Esophagus (tissue), 2 donors: Measurements from ENCODE around the gene TCTN1. TPM values are rescaled to one million over a fixed set of nuclear protein-coding genes. Genes with fewer than 3 reads are reported as not detected.

Experiments
- H3K27ac ChIP-seq, 2 donors: one replicate each; pipeline ENCODE4 v1.5.1; 2013; ENCODE audit warnings: low read depth in 2 of 2, mild to moderate bottlenecking in 2 of 2, inconsistent platforms in 1 of 2, low read length in 1 of 2, moderate library complexity in 1 of 2
- H3K27me3 ChIP-seq, 2 donors: one replicate each; pipeline ENCODE4 v1.6.1; 2013; ENCODE audit warnings: low read length in 2 of 2, control low read depth in 1 of 2, mild to moderate bottlenecking in 1 of 2; ENCODE audit not compliant: insufficient read depth in 2 of 2, control insufficient read depth in 1 of 2
- H3K36me3 ChIP-seq, 2 donors: one replicate each; pipeline ENCODE4 v1.6.1; 2013; ENCODE audit warnings: low read length in 1 of 2; ENCODE audit not compliant: control insufficient read depth in 2 of 2, insufficient read depth in 2 of 2
- H3K4me1 ChIP-seq, 2 donors: one replicate each; pipeline ENCODE4 v1.6.1; 2013; ENCODE audit warnings: low read length in 1 of 2; ENCODE audit not compliant: control insufficient read depth in 2 of 2, insufficient read depth in 2 of 2
- H3K4me3 ChIP-seq, 2 donors: one replicate each; pipeline ENCODE4 v1.5.1; 2013; ENCODE audit warnings: low read length in 2 of 2, mild to moderate bottlenecking in 2 of 2, low read depth in 1 of 2, moderate library complexity in 1 of 2
- H3K9me3 ChIP-seq, 2 donors: one replicate each; pipeline ENCODE4 v1.6.1; 2013; ENCODE audit warnings: mild to moderate bottlenecking in 2 of 2, low read depth in 1 of 2, low read length in 1 of 2, moderate library complexity in 1 of 2; ENCODE audit not compliant: control insufficient read depth in 2 of 2, insufficient read depth in 1 of 2
- WGBS, 2 donors: extraction: QIAGEN DNeasy Blood & Tissue Kit; methylation state at CpG; one replicate each; pipeline ENCODE4 v1.1.7; 2013; 5-methylcytosine and 5-hydroxymethylcytosine counted together
- polyA plus RNA-seq, 2 donors: library from polyadenylated mRNA; stranded (reverse); fragments of 200-250 nt; gene quantifications; one replicate each; pipeline ENCODE4 v1.2.3, GENCODE V29; 2013
- donor health status: healthy with polysubstance abuse.
- donor health status: Bipolar disorder and iron deficiency.

TCTN1 gene
- polyA plus RNA-seq, 2 donors, result 9.2 to 14.7 TPM

- Histone ChIP-seq H3K4me1 (peaks cover 2 to 8% of the 10 kb centered on the region in 2 donors), H3K9me3 (no peaks in the 10 kb centered on the region), H3K36me3 (no peaks in the 10 kb centered on the region), H3K4me3 (peak overlapping the region in 1 of 2 donors; percentile 54), H3K27ac (no peak overlapping the region), H3K27me3 (no peaks in the 10 kb centered on the region)
- 93 to 95% methylated on average over 15 of the region's 15 CpGs for WGBS, 2 donors
These were observed 73.7 kb downstream of the TCTN1 start for GRCh38 chr12:110687396-110688169.

- H3K4me1 ChIP-seq, result peaks cover 2 to 8% of the 10 kb centered on the region in 2 donors
- peak within 1 kb of the TSS; percentile 50 to 56 for H3K27ac ChIP-seq
- H3K4me3 ChIP-seq, result peak within 1 kb of the TSS; percentile 45 to 54
- no peaks in the 10 kb centered on the region for H3K36me3 ChIP-seq
- WGBS, 2 donors, result 3 to 6% methylated on average over 43 to 64 of the region's 64 CpGs
- H3K9me3 ChIP-seq, result no peaks in the 10 kb centered on the region
- H3K27me3 ChIP-seq, result no peaks in the 10 kb centered on the region
These were observed 74.7 kb downstream of the TCTN1 start, which contains the start of gene HVCN1 for GRCh38 chr12:110688446-110689280. Gene HVCN1 (minus strand): TSS chr12:110689115. CDS start chr12:110683245, 5,870 bp downstream.

DNA sequence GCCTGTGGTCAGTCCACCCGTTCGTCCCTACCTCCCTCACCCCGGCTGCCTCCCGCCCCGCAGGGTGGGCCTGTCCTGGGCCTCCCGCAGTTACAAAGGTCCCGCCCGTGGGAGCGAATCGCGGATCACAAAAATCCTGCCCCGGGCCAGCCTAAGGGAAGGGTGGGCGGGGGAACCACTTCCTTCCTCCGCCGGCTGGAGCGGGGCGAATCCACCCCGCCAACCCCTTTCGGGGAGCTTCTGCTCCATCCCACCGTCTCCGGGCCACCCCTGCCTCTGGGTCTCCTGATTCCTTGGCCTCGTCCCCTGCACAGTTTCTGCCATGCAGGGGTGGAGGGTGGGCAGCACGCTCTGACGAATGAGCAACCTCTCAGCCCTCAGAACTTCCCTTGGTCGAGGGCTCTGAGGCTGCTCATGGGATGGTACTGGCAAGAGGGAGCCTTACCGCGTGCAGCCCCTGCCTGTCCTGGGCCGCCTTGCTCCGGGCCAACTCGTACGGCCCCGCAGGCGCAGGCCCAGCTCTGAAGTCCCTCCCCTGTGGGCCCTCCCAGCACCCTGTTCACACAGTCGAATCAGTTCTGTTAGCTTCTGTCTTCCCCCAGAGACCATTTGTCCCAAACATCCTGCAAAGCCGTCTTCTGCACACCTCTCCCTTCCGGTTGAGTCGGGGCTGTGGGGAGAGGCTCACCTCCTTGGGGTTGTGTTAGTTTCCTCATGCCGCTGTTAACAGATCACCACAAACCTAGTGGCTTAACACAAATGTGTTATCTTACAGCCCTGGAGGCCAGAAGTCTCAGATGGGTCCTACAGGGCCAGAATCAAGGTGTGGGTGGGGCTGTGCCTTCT is 75.6 kb downstream of the TCTN1 start:
- Histone ChIP-seq H3K27ac (peak overlapping the region; percentile 50 to 56), H3K4me1 (peaks cover 2 to 8% of the 10 kb centered on the region in 2 donors), H3K36me3 (no peaks in the 10 kb centered on the region), H3K27me3 (no peaks in the 10 kb centered on the region), H3K4me3 (peak overlapping the region; percentile 45 to 46), H3K9me3 (no peaks in the 10 kb centered on the region)
- WGBS, 2 donors, result 1 to 6% methylated on average over 36 to 38 of the region's 38 CpGs

DNA sequence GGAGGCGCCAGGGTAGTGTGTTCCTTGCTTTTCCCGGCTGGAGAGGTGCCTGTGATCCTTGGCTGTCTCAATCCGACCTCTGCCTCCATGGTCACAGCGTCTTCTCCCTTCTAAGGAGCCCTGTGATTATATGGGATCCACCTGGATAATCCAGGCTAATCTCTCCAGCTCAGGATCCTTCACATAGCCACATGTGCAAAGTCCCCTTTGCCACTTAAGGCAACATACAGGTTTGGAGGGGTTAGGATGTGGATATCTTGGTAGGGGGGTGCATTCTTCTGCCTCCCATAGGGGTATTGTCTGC is 76.2 kb downstream of the TCTN1 start:
- Histone ChIP-seq H3K36me3 (no peaks in the 10 kb centered on the region), H3K9me3 (no peaks in the 10 kb centered on the region), H3K27ac (no peak overlapping the region), H3K4me1 (peaks cover 2 to 8% of the 10 kb centered on the region in 2 donors), H3K27me3 (no peaks in the 10 kb centered on the region), H3K4me3 (no peak overlapping the region)
- WGBS, 2 donors, result 50 to 55% methylated on average over 4 of the region's 4 CpGs

DNA sequence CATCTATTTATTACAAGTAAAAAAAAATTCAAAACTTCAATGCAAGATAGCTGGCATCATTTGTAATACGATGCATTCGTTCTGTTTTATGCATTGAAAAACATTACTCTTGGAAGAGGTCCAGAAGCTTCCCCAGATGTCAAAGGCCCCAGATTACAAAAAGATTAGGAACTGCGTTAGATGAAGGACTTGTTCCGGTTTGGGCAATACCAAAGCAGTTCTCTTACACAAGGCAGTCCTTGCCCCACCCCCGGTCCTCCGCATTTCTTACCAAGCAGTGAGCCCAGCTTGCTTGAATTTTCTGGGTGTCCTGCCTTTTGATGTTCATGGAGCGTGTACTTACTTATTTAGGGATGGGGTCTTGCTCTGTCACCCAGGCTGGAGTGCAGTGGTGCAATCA is 79.8 kb downstream of the TCTN1 start:
- H3K36me3 ChIP-seq, result no peaks in the 10 kb centered on the region
- peak overlapping the region in 1 of 2 donors; percentile 26 for H3K27ac ChIP-seq
- no peaks in the 10 kb centered on the region for H3K9me3 ChIP-seq
- WGBS, 2 donors, result 67% methylated on average over 7 of the region's 7 CpGs
- H3K4me3 ChIP-seq, result no peak overlapping the region
- peaks cover 0 to 3% of the 10 kb centered on the region in 2 donors for H3K4me1 ChIP-seq
- no peaks in the 10 kb centered on the region for H3K27me3 ChIP-seq

DNA sequence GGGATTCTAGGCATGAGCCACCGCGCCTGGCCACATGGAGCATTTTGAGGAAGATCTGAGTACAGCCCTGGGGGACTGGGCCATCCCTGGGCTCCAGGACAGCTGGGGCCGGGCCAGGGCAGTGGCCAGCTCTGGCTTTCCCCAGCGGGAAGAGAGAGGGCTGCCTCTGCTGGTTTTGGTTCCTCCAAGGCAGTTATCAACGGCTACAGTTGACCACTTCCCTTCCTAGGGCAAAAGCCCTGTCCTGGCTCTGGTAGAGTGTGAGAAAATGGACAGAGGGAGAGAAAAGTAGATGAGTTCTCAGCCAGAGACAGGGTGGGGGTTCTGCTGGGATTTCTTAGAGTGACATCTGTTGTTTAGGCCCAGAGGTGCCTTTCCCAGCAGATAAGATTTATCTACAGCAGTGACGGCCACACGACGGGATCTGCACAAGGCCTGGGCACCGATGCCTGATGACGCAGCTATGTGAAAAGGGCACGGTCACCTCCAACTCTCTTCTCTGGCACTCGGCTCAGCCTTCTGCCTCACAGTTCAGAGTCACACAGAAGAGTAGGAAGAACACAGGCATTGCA is 80.5 kb downstream of the TCTN1 start:
- Histone ChIP-seq H3K27me3 (no peaks in the 10 kb centered on the region), H3K27ac (peak overlapping the region in 1 of 2 donors; percentile 26), H3K4me1 (peaks cover 0 to 3% of the 10 kb centered on the region in 2 donors), H3K36me3 (no peaks in the 10 kb centered on the region), H3K4me3 (no peak overlapping the region), H3K9me3 (no peaks in the 10 kb centered on the region)
- WGBS, 2 donors, result 74 to 84% methylated on average over 12 of the region's 12 CpGs

GRCh38 chr12:110696283-110696682 is 82.4 kb downstream of the TCTN1 start:
- Histone ChIP-seq H3K4me3 (no peak overlapping the region), H3K27ac (no peak overlapping the region), H3K4me1 (peaks cover 0 to 3% of the 10 kb centered on the region in 2 donors), H3K36me3 (no peaks in the 10 kb centered on the region), H3K9me3 (no peaks in the 10 kb centered on the region), H3K27me3 (no peaks in the 10 kb centered on the region)
- WGBS, 2 donors, result 84% methylated on average over 3 of the region's 3 CpGs

DNA sequence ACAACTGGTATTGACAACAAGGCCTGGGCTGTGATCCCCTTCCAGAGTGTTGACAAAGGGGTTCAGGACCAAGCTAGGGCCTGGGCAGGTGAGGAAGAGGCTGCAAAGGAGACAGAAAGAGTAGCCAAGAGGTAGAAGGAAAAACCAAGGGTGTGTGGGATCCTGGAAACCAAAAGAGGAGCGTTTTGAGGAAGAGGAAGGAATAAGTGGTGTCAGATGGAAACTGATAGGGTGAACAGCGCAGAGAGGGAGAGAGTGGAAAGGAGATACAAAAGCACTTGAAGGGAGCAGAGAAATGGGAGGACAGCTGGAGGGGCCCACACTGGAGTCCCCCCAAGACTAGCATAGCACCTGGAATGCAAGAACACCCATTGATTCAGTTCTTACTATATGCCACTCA is 83.3 kb downstream of the TCTN1 start:
- Histone ChIP-seq H3K27ac (no peak overlapping the region), H3K36me3 (no peaks in the 10 kb centered on the region)

More for the DNA sequence above, 83.3 kb downstream of the TCTN1 start:
- peaks cover 0 to 3% of the 10 kb centered on the region in 2 donors for H3K4me1 ChIP-seq
- 78 to 90% methylated on average over 2 of the region's 2 CpGs for WGBS, 2 donors
- H3K4me3 ChIP-seq, result no peak overlapping the region
- no peaks in the 10 kb centered on the region for H3K27me3 ChIP-seq
- H3K9me3 ChIP-seq, result no peaks in the 10 kb centered on the region
